Neural crest cell (in vitro differentiated cells): ENCODE measurements around the gene WNT9B. TPM values are rescaled to one million over a fixed set of nuclear protein-coding genes. Genes with fewer than 3 reads are reported as not detected.

Experiments
- DNase-seq: peaks from one replicate; pipeline ENCODE4 v3.0.0; 2021; ENCODE audit warnings: low read depth, mixed read lengths, low spot score
- H3K27ac Mint-ChIP-seq: one replicate; pipeline ENCODE4 v1.8.0; 2021; ENCODE audit warnings: mild to moderate bottlenecking, mixed read lengths; ENCODE audit not compliant: unreplicated experiment
- H3K27me3 Mint-ChIP-seq: 2 replicates; pipeline ENCODE4 v1.8.0; 2021; ENCODE audit warnings: low read depth, mild to moderate bottlenecking, mixed read lengths
- H3K36me3 Mint-ChIP-seq: 2 replicates; pipeline ENCODE4 v1.8.0; 2021; ENCODE audit warnings: low read depth, mild to moderate bottlenecking, mixed read lengths
- H3K4me1 Mint-ChIP-seq: 2 replicates; pipeline ENCODE4 v1.8.0; 2021; ENCODE audit warnings: mixed read lengths
- H3K4me3 Mint-ChIP-seq: one replicate; pipeline ENCODE4 v1.8.0; 2021; ENCODE audit warnings: mild to moderate bottlenecking, mixed read lengths
- H3K9me3 Mint-ChIP-seq: 2 replicates; pipeline ENCODE4 v1.8.0; 2021; ENCODE audit warnings: mixed read lengths
- total RNA-seq: library from RNA; stranded (reverse); gene quantifications from 2 replicates; pipeline ENCODE4 v1.2.1, GENCODE V29; 2021
- TF ChIP-seq, protein P1 (sequence below): fragments of 200-600 bp; sonication (generic); conservative IDR thresholded peaks from 2 replicates; pipeline ENCODE4 v1.5.0; 2021; ENCODE audit warnings: antibody characterized with exemption, mild to moderate bottlenecking

WNT9B gene
- total RNA-seq, 1 donor from 2014 or later = not detected

DNA sequence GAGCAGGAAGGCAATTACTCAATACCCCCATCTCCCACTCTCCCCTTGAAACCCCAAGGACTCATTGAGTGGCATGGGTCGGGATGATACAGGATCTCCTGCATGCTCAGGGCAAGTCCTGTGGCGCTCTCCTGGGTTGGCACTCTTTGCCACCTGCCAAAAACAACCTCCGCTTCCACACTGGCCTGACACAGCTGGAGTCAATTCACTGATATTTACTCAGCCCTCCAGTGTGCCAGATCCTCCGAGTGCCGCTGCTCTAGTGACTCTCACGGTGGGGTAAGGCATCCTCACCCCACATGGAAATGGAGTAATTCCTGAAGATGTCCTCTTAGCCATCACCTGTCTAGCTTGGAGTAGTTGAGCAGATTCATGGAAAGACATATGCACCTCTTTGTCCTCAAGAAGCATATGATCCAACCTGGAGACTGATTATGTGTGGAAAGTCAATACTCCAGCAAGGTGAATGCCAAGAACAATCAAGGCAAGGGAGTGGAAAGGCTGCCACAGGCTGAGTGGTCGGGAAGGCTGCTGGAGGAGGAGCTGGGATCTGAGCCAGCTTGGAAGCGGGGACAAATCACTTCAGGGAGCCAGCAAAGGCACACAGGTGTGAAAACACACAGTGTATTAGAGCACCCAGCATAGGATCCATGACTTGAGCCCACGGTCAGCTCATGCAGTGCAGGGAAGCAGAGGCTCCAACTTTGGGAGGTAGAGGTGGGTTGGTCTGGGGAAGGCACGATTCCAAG lies 59.0 kb downstream of the WNT9B start:
- Mint-ChIP-seq H3K27ac (no peak overlapping the region), H3K9me3 (no peaks in the 10 kb centered on the region), H3K36me3 (no peaks in the 10 kb centered on the region), H3K27me3 (peaks cover 8% of the 10 kb centered on the region), H3K4me3 (no peak overlapping the region), H3K4me1 (no peaks in the 10 kb centered on the region)
- no peak for DNase-seq
- TF ChIP-seq, protein P1, sequence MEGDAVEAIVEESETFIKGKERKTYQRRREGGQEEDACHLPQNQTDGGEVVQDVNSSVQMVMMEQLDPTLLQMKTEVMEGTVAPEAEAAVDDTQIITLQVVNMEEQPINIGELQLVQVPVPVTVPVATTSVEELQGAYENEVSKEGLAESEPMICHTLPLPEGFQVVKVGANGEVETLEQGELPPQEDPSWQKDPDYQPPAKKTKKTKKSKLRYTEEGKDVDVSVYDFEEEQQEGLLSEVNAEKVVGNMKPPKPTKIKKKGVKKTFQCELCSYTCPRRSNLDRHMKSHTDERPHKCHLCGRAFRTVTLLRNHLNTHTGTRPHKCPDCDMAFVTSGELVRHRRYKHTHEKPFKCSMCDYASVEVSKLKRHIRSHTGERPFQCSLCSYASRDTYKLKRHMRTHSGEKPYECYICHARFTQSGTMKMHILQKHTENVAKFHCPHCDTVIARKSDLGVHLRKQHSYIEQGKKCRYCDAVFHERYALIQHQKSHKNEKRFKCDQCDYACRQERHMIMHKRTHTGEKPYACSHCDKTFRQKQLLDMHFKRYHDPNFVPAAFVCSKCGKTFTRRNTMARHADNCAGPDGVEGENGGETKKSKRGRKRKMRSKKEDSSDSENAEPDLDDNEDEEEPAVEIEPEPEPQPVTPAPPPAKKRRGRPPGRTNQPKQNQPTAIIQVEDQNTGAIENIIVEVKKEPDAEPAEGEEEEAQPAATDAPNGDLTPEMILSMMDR = no peak

GRCh38 chr17:46911311-46911710 lies 59.9 kb downstream of the WNT9B start:
- H3K36me3 Mint-ChIP-seq = no peaks in the 10 kb centered on the region
- H3K4me1 Mint-ChIP-seq = no peaks in the 10 kb centered on the region
- peaks cover 8% of the 10 kb centered on the region for H3K27me3 Mint-ChIP-seq
- no peak overlapping the region for H3K4me3 Mint-ChIP-seq
- no peaks in the 10 kb centered on the region for H3K9me3 Mint-ChIP-seq
- TF ChIP-seq, protein P1 = no peak
- no peak overlapping the region for H3K27ac Mint-ChIP-seq
- DNase-seq = no peak

- Mint-ChIP-seq H3K27ac (no peak overlapping the region), H3K27me3 (peaks cover 6% of the 10 kb centered on the region), H3K36me3 (no peaks in the 10 kb centered on the region), H3K9me3 (no peaks in the 10 kb centered on the region), H3K4me1 (no peaks in the 10 kb centered on the region), H3K4me3 (no peak overlapping the region)
- no peak for DNase-seq
- TF ChIP-seq, protein P1 = no peak
Measured at GRCh38 chr17:46915596-46915995, 64.2 kb downstream of the WNT9B start.

- H3K27ac Mint-ChIP-seq = no peak overlapping the region
- DNase-seq = no peak
- TF ChIP-seq, protein P1 = no peak
- H3K27me3 Mint-ChIP-seq = peaks cover 3% of the 10 kb centered on the region
- no peak overlapping the region for H3K4me3 Mint-ChIP-seq
- H3K36me3 Mint-ChIP-seq = no peaks in the 10 kb centered on the region
- H3K9me3 Mint-ChIP-seq = no peaks in the 10 kb centered on the region
- no peaks in the 10 kb centered on the region for H3K4me1 Mint-ChIP-seq
Measured at GRCh38 chr17:46916211-46916610, 64.8 kb downstream of the WNT9B start.

DNA sequence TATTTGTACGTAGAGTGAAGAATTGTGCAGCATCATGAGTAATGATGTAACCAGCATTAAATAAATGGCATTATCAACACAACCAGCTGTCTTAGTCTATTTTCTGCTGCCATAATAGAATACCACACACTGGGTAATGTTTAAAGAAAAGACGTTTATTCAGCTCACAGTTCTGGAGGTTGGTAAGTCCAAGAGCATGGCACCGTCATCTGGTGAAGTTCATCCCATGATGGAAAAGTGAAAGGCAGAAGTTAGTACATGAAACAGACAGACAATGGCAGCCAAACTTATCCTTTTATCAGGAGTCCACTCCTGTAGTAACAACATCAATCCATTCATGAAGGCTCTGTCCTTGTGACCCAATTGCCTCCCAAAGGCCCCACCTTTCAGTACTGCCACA lies 65.2 kb downstream of the WNT9B start:
- Mint-ChIP-seq H3K4me3 (no peak overlapping the region), H3K27ac (no peak overlapping the region), H3K27me3 (peaks cover 3% of the 10 kb centered on the region), H3K36me3 (no peaks in the 10 kb centered on the region), H3K9me3 (no peaks in the 10 kb centered on the region), H3K4me1 (no peaks in the 10 kb centered on the region)
- DNase-seq = no peak
- TF ChIP-seq, protein P1 = no peak
